IMR-90 (cell line): ENCODE data around the gene CAST. TPM values are rescaled to one million over a fixed set of nuclear protein-coding genes. Genes with fewer than 3 reads are reported as not detected.

ENCODE experiments used
- ATAC-seq: fragments of 200-7000 bp; cut with Tn5 transposase; 2 replicates; pipeline ENCODE4 v1.9.1; 2020; ENCODE audit warnings: low read depth, mild to moderate bottlenecking, moderate library complexity
- BruUV-seq: library from RNA; stranded (reverse); fragments of 400-500 nt; replicated peaks from 2 replicates; lab custom pipeline; 2021; lab: Mats Ljungman, UMichigan
- CTCF ChIA-PET: fragments of 300-600 bp; formaldehyde crosslinking; extraction: SDS; loops from one replicate; lab custom pipeline; 2021; ENCODE audit warnings: antibody characterized with exemption; lab: Yijun Ruan, JAX
- POLR2A ChIA-PET: fragments of 300-600 bp; sonication (Branson Sonifier 250); formaldehyde crosslinking; loops from one replicate; lab custom pipeline; 2022; ENCODE audit warnings: antibody characterized with exemption; ENCODE audit not compliant: unreplicated experiment; lab: Charles Lee
- DNase-seq: peaks from one replicate; pipeline ENCODE4 v3.0.0; 2013
- H2AFZ ChIP-seq: replicated peaks from 2 replicates; pipeline ENCODE3; 2013; ENCODE audit warnings: low read length, mild to moderate bottlenecking; ENCODE audit not compliant: poor library complexity
- H2AK5ac ChIP-seq: 2 replicates; pipeline ENCODE4 v1.6.1; 2013; ENCODE audit warnings: low read depth, low read length, inconsistent platforms
- H2AK9ac ChIP-seq: replicated peaks from 2 replicates; pipeline ENCODE3; 2013; ENCODE audit warnings: mild to moderate bottlenecking, low read depth, low read length, moderate library complexity; ENCODE audit not compliant: poor library complexity
- H2BK120ac ChIP-seq: 2 replicates; pipeline ENCODE4 v1.6.1; 2013; ENCODE audit warnings: low read depth, low read length, inconsistent platforms
- H2BK15ac ChIP-seq: 3 replicates; pipeline ENCODE4 v1.6.1; 2013; ENCODE audit warnings: low read depth, low read length, inconsistent platforms
- H2BK20ac ChIP-seq: 2 replicates; pipeline ENCODE4 v1.6.1; 2013; ENCODE audit warnings: low read depth, mild to moderate bottlenecking, inconsistent platforms, low read length, moderate library complexity
- H2BK5ac ChIP-seq: 2 replicates; pipeline ENCODE4 v1.6.1; 2013; ENCODE audit warnings: mild to moderate bottlenecking, low read depth, low read length, inconsistent platforms; ENCODE audit not compliant: poor library complexity, severe bottlenecking
- H3K14ac ChIP-seq: replicated peaks from 2 replicates; pipeline ENCODE4 v1.6.1; 2013; ENCODE audit warnings: low read depth, low read length, inconsistent platforms
- H3K18ac ChIP-seq: 2 replicates; pipeline ENCODE4 v1.6.1; 2013; ENCODE audit warnings: low read depth, low read length, control low read depth
- H3K23ac ChIP-seq: 2 replicates; pipeline ENCODE4 v1.6.1; 2013; ENCODE audit warnings: low read depth, low read length, inconsistent platforms
- H3K27ac ChIP-seq: 2 replicates; pipeline ENCODE4 v1.5.1; 2013; ENCODE audit warnings: mild to moderate bottlenecking, control low read depth, low read length; ENCODE audit not compliant: insufficient read depth
- H3K27me3 ChIP-seq: 2 replicates; pipeline ENCODE4 v1.6.1; 2013; ENCODE audit warnings: low read length; ENCODE audit not compliant: control insufficient read depth, insufficient read depth
- H3K36me3 ChIP-seq: 2 replicates; pipeline ENCODE4 v1.6.1; 2013; ENCODE audit warnings: low read length, mixed read lengths; ENCODE audit not compliant: control insufficient read depth, insufficient read depth
- H3K4ac ChIP-seq: 2 replicates; pipeline ENCODE4 v1.6.1; 2013; ENCODE audit warnings: low read depth, low read length, inconsistent platforms
- H3K4me1 ChIP-seq: 2 replicates; pipeline ENCODE4 v1.6.1; 2013; ENCODE audit warnings: low read length, mixed read lengths; ENCODE audit not compliant: control insufficient read depth, insufficient read depth
- H3K4me2 ChIP-seq: 2 replicates; pipeline ENCODE4 v1.6.1; 2013; ENCODE audit warnings: low read depth, mild to moderate bottlenecking, control low read depth, low read length, moderate library complexity
- H3K4me3 ChIP-seq: 2 replicates; pipeline ENCODE4 v1.5.1; 2013; ENCODE audit warnings: low read depth, mild to moderate bottlenecking, control low read depth, low read length, moderate library complexity; ENCODE audit not compliant: insufficient read depth
- H3K56ac ChIP-seq: 2 replicates; pipeline ENCODE4 v1.6.1; 2013; ENCODE audit warnings: low read length, inconsistent platforms; ENCODE audit not compliant: insufficient read depth; ENCODE audit errors: extremely low read depth
- H3K79me1 ChIP-seq, 2 experiments: 2 replicates each; pipeline ENCODE4 v1.6.1; 2013; ENCODE audit warnings: low read length in 2 of 2, inconsistent platforms in 1 of 2, low read depth in 1 of 2
- H3K9ac ChIP-seq: 2 replicates; pipeline ENCODE4 v1.6.1; 2013; ENCODE audit warnings: low read depth, low read length, control low read depth
- H3K9me1 ChIP-seq: 2 replicates; pipeline ENCODE4 v1.6.1; 2013; ENCODE audit warnings: low read length, inconsistent platforms; ENCODE audit not compliant: insufficient read depth
- H3K9me3 ChIP-seq: 2 replicates; pipeline ENCODE4 v1.6.1; 2013; ENCODE audit warnings: low read length; ENCODE audit not compliant: control insufficient read depth, insufficient read depth
- H4K20me1 ChIP-seq: 2 replicates; pipeline ENCODE4 v1.6.1; 2013; ENCODE audit warnings: low read length, inconsistent platforms; ENCODE audit not compliant: insufficient read depth
- H4K5ac ChIP-seq: 2 replicates; pipeline ENCODE4 v1.6.1; 2013; ENCODE audit warnings: mild to moderate bottlenecking, low read depth, low read length, control low read depth
- H4K8ac ChIP-seq, 2 experiments: 2 replicates each; pipeline ENCODE4 v1.6.1; 2013; ENCODE audit warnings: low read depth in 2 of 2, low read length in 2 of 2, control low read depth in 1 of 2, inconsistent platforms in 1 of 2
- H4K91ac ChIP-seq: 2 replicates; pipeline ENCODE4 v1.6.1; 2013; ENCODE audit warnings: low read depth, low read length, inconsistent platforms; ENCODE audit not compliant: insufficient read depth
- BHLHE40 ChIP-seq: fragments of 150-350 bp; IDR thresholded peaks from 2 replicates; pipeline ENCODE4 v1.6.1; 2016; ENCODE audit warnings: mild to moderate bottlenecking, low read depth, low read length
- CHD1 ChIP-seq: IDR thresholded peaks from 2 replicates; pipeline ENCODE4 v1.6.1; 2012; ENCODE audit warnings: low read depth, low read length, improper control_type of control experiment
- MAZ ChIP-seq: IDR thresholded peaks from 2 replicates; pipeline ENCODE4 v1.6.1; 2012; ENCODE audit warnings: low read depth, mild to moderate bottlenecking, low read length, improper control_type of control experiment, moderate library complexity, borderline replicate concordance
- WGBS, 2 experiments: methylation state at CpG; one replicate each; pipeline versions ENCODE4 v1.1.5 to v1.1.7; 2013; ENCODE audit warnings: missing lambda C conversion rate in 2 of 2; ENCODE audit not compliant: insufficient read length in 1 of 2; ENCODE audit errors: extremely low coverage in 2 of 2; 5-methylcytosine and 5-hydroxymethylcytosine counted together
- dilution Hi-C: fragments of 300-500 bp; cut with HindIII; formaldehyde crosslinking; loops from one replicate; pipeline ENCODE4 v1.14.3; 2018; ENCODE audit warnings: low sequenced_read_pairs; ENCODE audit not compliant: unreplicated experiment
- in situ Hi-C: fragments of 300-500 bp; cut with MboI; formaldehyde crosslinking; loops from 3 replicates; pipeline ENCODE4 v1.14.3; 2019; ENCODE audit warnings: low sequenced_read_pairs, inconsistent platforms, mixed read lengths
- intact Hi-C: fragments of 100-400 bp; cut with micrococcal nuclease; formaldehyde crosslinking; loops from 2 replicates; pipeline ENCODE4 v1.10.0; 2022
- polyA plus RNA-seq, 3 experiments: library from polyadenylated mRNA; depleted of rRNA; stranded (reverse); fragments of >200 nt; gene quantifications; 2 replicates each; pipeline ENCODE4 v1.2.3, GENCODE V29; 2012; ENCODE audit warnings: low replicate concordance in 1 of 3
- total RNA-seq: library from RNA; depleted of rRNA; stranded (reverse); fragments of >200 nt; gene quantifications from 2 replicates; pipeline ENCODE4 v1.2.3, GENCODE V29; 2012
- TF ChIP-seq, protein P1 (sequence below): fragments of 150-350 bp; IDR thresholded peaks from 2 replicates; pipeline ENCODE4 v1.6.1; 2016; ENCODE audit warnings: low read depth, mild to moderate bottlenecking, low read length, moderate library complexity, borderline replicate concordance
- TF ChIP-seq, protein P2 (sequence below): conservative IDR thresholded peaks from 2 replicates; pipeline ENCODE4 v1.5.1; 2012; ENCODE audit warnings: mild to moderate bottlenecking, low read depth, low read length, improper control_type of control experiment

Gene CAST
- total and polyA plus RNA-seq, 2 of the 4 experiments (the other 2 are of a cell fraction), result 91.3 to 128 TPM

DNA sequence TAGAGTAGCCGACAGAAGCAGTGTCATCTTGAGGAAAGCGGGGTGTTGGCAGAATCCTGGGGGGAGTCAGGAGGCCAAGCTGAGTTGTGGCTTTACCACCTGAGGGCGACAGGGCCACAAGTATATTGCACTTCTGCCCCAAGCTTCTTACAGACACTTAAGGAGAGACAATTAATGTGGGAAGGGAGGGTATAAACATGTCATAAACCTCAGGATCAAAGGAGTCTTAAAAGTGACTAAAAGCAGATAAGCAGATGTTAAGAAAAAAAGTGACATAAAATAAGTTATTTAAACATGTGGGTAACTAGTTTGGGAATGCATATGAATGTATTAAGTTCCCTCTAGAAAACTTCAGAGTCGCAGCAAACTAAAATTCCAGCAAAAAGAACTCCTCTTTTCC lies 81.6 kb downstream of the CAST start:
- Histone ChIP-seq H3K79me1 (peaks cover 4 to 19% of the 10 kb centered on the region in 2 experiments; a peak in 3 of 4 replicates), H3K27ac (no peak overlapping the region), H2AK9ac (peak overlapping the region; percentile 30), H4K8ac (0 out of 4 replicates have a peak overlapping the region, but pooled peaks of 1 of the 2 experiments have one; percentile 76), H3K36me3 (peaks cover 46% of the 10 kb centered on the region), H4K91ac (no peak overlapping the region), H4K5ac (peak overlapping the region; percentile 15; the same call in 1 of the 2 replicates), H3K4me2 (no peak overlapping the region), H2BK20ac (no peak overlapping the region), H3K18ac (peak overlapping the region; percentile 11; the same call in 1 of the 2 replicates), H3K4ac (no peak overlapping the region; the same call in 1 of the 2 replicates), H3K23ac (no peak overlapping the region), H3K4me1 (peaks cover 6% of the 10 kb centered on the region), H3K56ac (no peak overlapping the region), H3K4me3 (no peak overlapping the region), H3K14ac (no peak overlapping the region; the same call in 1 of the 2 replicates), H3K9me1 (0 out of 2 replicates have a peak, but pooled peaks cover 4% of the 10 kb centered on the region), H4K20me1 (no peaks in the 10 kb centered on the region), H3K27me3 (no peaks in the 10 kb centered on the region), H3K9ac (no peak overlapping the region), H2BK15ac (no peak overlapping the region; the same call in 2 of the 3 replicates), H2AK5ac (no peak overlapping the region; the same call in 1 of the 2 replicates), H2BK120ac (no peak overlapping the region), H3K9me3 (no peaks in the 10 kb centered on the region), H2BK5ac (peak overlapping the region; percentile 50), H2AFZ (no peak overlapping the region)
- ChIA-PET POLR2A (no interaction called here), CTCF (no interaction called here)
- DNase-seq, result no peak
- no CpG with 5 or more reads among the region's 4 CpGs for WGBS, 2 experiments
- intact Hi-C loops, result no loop called here
- TF ChIP-seq, protein P1, sequence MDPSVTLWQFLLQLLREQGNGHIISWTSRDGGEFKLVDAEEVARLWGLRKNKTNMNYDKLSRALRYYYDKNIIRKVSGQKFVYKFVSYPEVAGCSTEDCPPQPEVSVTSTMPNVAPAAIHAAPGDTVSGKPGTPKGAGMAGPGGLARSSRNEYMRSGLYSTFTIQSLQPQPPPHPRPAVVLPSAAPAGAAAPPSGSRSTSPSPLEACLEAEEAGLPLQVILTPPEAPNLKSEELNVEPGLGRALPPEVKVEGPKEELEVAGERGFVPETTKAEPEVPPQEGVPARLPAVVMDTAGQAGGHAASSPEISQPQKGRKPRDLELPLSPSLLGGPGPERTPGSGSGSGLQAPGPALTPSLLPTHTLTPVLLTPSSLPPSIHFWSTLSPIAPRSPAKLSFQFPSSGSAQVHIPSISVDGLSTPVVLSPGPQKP, result no peak
- TF ChIP-seq MAZ (no peak), CHD1 (no peak), BHLHE40 (no peak)
- TF ChIP-seq, protein P2, sequence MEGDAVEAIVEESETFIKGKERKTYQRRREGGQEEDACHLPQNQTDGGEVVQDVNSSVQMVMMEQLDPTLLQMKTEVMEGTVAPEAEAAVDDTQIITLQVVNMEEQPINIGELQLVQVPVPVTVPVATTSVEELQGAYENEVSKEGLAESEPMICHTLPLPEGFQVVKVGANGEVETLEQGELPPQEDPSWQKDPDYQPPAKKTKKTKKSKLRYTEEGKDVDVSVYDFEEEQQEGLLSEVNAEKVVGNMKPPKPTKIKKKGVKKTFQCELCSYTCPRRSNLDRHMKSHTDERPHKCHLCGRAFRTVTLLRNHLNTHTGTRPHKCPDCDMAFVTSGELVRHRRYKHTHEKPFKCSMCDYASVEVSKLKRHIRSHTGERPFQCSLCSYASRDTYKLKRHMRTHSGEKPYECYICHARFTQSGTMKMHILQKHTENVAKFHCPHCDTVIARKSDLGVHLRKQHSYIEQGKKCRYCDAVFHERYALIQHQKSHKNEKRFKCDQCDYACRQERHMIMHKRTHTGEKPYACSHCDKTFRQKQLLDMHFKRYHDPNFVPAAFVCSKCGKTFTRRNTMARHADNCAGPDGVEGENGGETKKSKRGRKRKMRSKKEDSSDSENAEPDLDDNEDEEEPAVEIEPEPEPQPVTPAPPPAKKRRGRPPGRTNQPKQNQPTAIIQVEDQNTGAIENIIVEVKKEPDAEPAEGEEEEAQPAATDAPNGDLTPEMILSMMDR, result no peak
- dilution Hi-C loops, result no loop called here
- no peak for ATAC-seq
- no TSS peak for BruUV-seq
- in situ Hi-C loops, result loop anchor here (10.0 kb wide), 2 partner anchors 129 to 399 kb away; no protein-coding TSS in a partner anchor
